OCI-LY7 (cell line): ENCODE measurements around the gene WDR87. TPM values are rescaled to one million over a fixed set of nuclear protein-coding genes. Genes with fewer than 3 reads are reported as not detected.

ENCODE experiments used
- Bru-seq: library from RNA; stranded (reverse); fragments of 400-500 nt; gene quantifications from one replicate; lab custom pipeline; 2021; lab: Mats Ljungman, UMichigan
- BruChase-seq, 2 experiments: library from RNA; stranded (reverse); fragments of 400-500 nt; gene quantifications; one replicate each; lab custom pipeline; 2021; lab: Mats Ljungman, UMichigan
- BruUV-seq: library from RNA; stranded (reverse); fragments of 400-500 nt; replicated peaks from 2 replicates; lab custom pipeline; 2021; lab: Mats Ljungman, UMichigan
- CTCF ChIA-PET: fragments of 300-600 bp; sonication (Branson Sonifier 250); formaldehyde crosslinking; loops from one replicate; lab custom pipeline; 2022; ENCODE audit warnings: antibody characterized with exemption; ENCODE audit not compliant: unreplicated experiment; lab: Charles Lee
- POLR2A ChIA-PET: fragments of 300-600 bp; sonication (Branson Sonifier 250); formaldehyde crosslinking; loops from one replicate; lab custom pipeline; 2022; ENCODE audit warnings: antibody characterized with exemption; lab: Charles Lee
- DNase-seq: peaks from one replicate; pipeline ENCODE4 v3.0.0-alpha.2; 2015; ENCODE audit warnings: low spot score
- H2AFZ ChIP-seq: fragments of 200-600 bp; sonication (generic), shearing (Covaris generic); 2 replicates; pipeline ENCODE4 v1.6.1; 2014; ENCODE audit warnings: mild to moderate bottlenecking, antibody characterized with exemption, low read length, moderate library complexity
- H3K27ac ChIP-seq: fragments of 200-600 bp; sonication (generic); 2 replicates; pipeline ENCODE4 v1.5.1; 2014; ENCODE audit warnings: mixed run types, low read depth, mild to moderate bottlenecking, moderate library complexity, low read length, inconsistent platforms; ENCODE audit not compliant: poor library complexity, severe bottlenecking
- H3K36me3 ChIP-seq: fragments of 200-600 bp; sonication (generic); 2 replicates; pipeline ENCODE4 v1.6.1; 2014; ENCODE audit warnings: mild to moderate bottlenecking, antibody characterized with exemption, low read length, moderate library complexity, mixed read lengths; ENCODE audit not compliant: insufficient read depth
- H3K4me1 ChIP-seq: fragments of 200-600 bp; sonication (generic); 2 replicates; pipeline ENCODE4 v1.5.1; 2014; ENCODE audit warnings: mild to moderate bottlenecking, low read length; ENCODE audit not compliant: insufficient read depth, poor library complexity, severe bottlenecking
- H3K4me2 ChIP-seq: fragments of 200-600 bp; sonication (generic); 2 replicates; pipeline ENCODE4 v1.6.1; 2014; ENCODE audit warnings: mild to moderate bottlenecking, low read length
- H3K4me3 ChIP-seq: fragments of 200-600 bp; sonication (generic); 2 replicates; pipeline ENCODE4 v1.5.1; 2014; ENCODE audit warnings: mild to moderate bottlenecking, low read depth, low read length; ENCODE audit not compliant: poor library complexity, severe bottlenecking
- H3K79me2 ChIP-seq: fragments of 200-600 bp; sonication (generic); 2 replicates; pipeline ENCODE4 v1.6.1; 2016; ENCODE audit warnings: low read depth, mild to moderate bottlenecking, low read length, moderate library complexity, mixed read lengths; ENCODE audit not compliant: insufficient read depth
- H3K9me2 ChIP-seq: fragments of 200-600 bp; sonication (generic); 2 replicates; pipeline ENCODE4 v1.6.1; 2016; ENCODE audit warnings: mild to moderate bottlenecking, low read length, mixed read lengths; ENCODE audit not compliant: insufficient read depth
- H3K9me3 ChIP-seq: fragments of 200-600 bp; sonication (generic); 2 replicates; pipeline ENCODE4 v1.6.1; 2014; ENCODE audit warnings: mild to moderate bottlenecking, mixed run types, low read length, mixed read lengths
- H4K20me1 ChIP-seq: fragments of 200-600 bp; sonication (generic); 2 replicates; pipeline ENCODE4 v1.6.1; 2014; ENCODE audit warnings: mild to moderate bottlenecking, antibody characterized with exemption, low read length, moderate library complexity, mixed read lengths; ENCODE audit not compliant: insufficient read depth
- EZH2phosphoT487 ChIP-seq: fragments of 200-600 bp; sonication (generic); IDR thresholded peaks from 2 replicates; pipeline ENCODE4 v1.6.1; 2018; ENCODE audit warnings: low read depth, borderline replicate concordance, mild to moderate bottlenecking, mixed run types, antibody characterized with exemption, low read length, moderate library complexity, mixed read lengths
- intact Hi-C: fragments of 100-400 bp; cut with micrococcal nuclease; formaldehyde crosslinking; loops from one replicate; pipeline ENCODE4 v1.10.0; 2022; ENCODE audit not compliant: unreplicated experiment
- long read RNA-seq: library from polyadenylated mRNA; stranded (forward); transcript quantifications from one replicate; pipeline ENCODE4 v2.0.0, GENCODE V29; 2022
- total RNA-seq, 2 experiments: library from RNA; depleted of rRNA in 1 of 2; stranded (reverse); fragments of >200 nt in 1 of 2; shearing (Covaris generic) in 1 of 2; gene quantifications; 2 replicates each; pipeline ENCODE4 v1.2.3, GENCODE V29; 2014 to 2022
- TF ChIP-seq, protein P1 (sequence below): fragments of 200-600 bp; sonication (generic); conservative IDR thresholded peaks from 2 replicates; pipeline ENCODE4 v1.5.1; 2014; ENCODE audit warnings: mild to moderate bottlenecking, antibody characterized with exemption, low read length, moderate library complexity, mixed read lengths

WDR87 gene
- 0.08 TPM in 1 of 2 replicates, not detected in the other for total RNA-seq (2014; rRNA removed; shearing (Covaris generic))
- 0.08 and 0.09 TPM in 2 replicates for total RNA-seq (2022)
- percentile 28 among the genes with signal in this experiment for Bru-seq, nascent RNA
- BruChase-seq, experiment 1, labeled RNA remaining after a 6-hour chase, result percentile 29 among the genes with signal in this experiment
- percentile 23 among the genes with signal in this experiment for BruChase-seq, experiment 2, labeled RNA remaining after a 2-hour chase
- long read RNA-seq, partial matches to known transcripts, result 0 of 1 reads
- long read RNA-seq, other reads (novel, unspliced or antisense), result 1 of 1 reads

GRCh38 chr19:37905946-37906868 is at the start of gene WDR87:
Gene WDR87 (minus strand): TSS chr19:37906594. CDS start chr19:37898239, 8,355 bp downstream.
- ChIA-PET POLR2A (interaction anchor here (0.7 to 3.8 kb wide), 16 partner anchors 11 to 468 kb away, joined by 3 to 15 read pairs (median 6); partner anchors contain the start of gene PSMD8), CTCF (interaction anchor here (0.5 to 1.5 kb wide), 4 partner anchors 21 to 319 kb away, joined by 3 to 6 read pairs (median 4); no protein-coding TSS in a partner anchor)
- TF ChIP-seq, protein P1, sequence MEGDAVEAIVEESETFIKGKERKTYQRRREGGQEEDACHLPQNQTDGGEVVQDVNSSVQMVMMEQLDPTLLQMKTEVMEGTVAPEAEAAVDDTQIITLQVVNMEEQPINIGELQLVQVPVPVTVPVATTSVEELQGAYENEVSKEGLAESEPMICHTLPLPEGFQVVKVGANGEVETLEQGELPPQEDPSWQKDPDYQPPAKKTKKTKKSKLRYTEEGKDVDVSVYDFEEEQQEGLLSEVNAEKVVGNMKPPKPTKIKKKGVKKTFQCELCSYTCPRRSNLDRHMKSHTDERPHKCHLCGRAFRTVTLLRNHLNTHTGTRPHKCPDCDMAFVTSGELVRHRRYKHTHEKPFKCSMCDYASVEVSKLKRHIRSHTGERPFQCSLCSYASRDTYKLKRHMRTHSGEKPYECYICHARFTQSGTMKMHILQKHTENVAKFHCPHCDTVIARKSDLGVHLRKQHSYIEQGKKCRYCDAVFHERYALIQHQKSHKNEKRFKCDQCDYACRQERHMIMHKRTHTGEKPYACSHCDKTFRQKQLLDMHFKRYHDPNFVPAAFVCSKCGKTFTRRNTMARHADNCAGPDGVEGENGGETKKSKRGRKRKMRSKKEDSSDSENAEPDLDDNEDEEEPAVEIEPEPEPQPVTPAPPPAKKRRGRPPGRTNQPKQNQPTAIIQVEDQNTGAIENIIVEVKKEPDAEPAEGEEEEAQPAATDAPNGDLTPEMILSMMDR, result no peak
- no peak for TF ChIP-seq EZH2phosphoT487
- Histone ChIP-seq H3K9me3 (no peaks in the 10 kb centered on the region), H4K20me1 (no peaks in the 10 kb centered on the region), H3K79me2 (peaks cover 40% of the 10 kb centered on the region), H3K27ac (peak within 1 kb of the TSS; percentile 85), H2AFZ (peak within 1 kb of the TSS; percentile 74), H3K36me3 (no peaks in the 10 kb centered on the region), H3K9me2 (no peaks in the 10 kb centered on the region), H3K4me2 (peak within 1 kb of the TSS; percentile 97), H3K4me1 (peaks cover 55% of the 10 kb centered on the region), H3K4me3 (peak within 1 kb of the TSS; percentile 96)
- peak; percentile 84 for DNase-seq
- TSS peak; percentile 68 for BruUV-seq
- intact Hi-C loops, result loop anchor here (10.0 kb wide), 1 partner anchor 239 kb away; no protein-coding TSS in a partner anchor

DNA sequence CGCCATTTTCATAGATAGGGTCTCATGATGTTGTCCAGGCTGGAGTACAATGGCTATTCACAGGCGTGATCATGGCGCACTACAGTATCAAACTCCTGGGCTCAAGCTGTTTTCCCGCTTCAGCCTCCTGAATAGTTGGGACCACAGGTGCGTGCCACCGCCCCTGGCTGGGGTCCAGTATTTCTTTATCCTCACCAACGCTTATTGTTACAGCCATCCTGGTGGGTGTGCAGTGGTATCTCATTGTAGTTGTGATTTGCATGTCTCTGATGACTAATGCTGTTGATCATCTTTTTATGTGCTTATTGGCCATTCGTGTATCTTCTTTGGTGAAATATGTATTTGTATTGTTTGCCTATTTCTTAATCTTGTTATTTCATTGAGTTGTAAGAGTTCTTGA is 49.6 kb upstream of the WDR87 start:
- no peak for DNase-seq
- ChIA-PET CTCF (no interaction called here), POLR2A (interaction anchor here (0.7 kb wide), 1 partner anchor 23 kb away, joined by 3 read pairs; no protein-coding TSS in a partner anchor)
- peaks cover 57% of the 10 kb centered on the region for H3K4me1 ChIP-seq
- H2AFZ ChIP-seq, result no peak overlapping the region
- H4K20me1 ChIP-seq, result no peaks in the 10 kb centered on the region
- intact Hi-C loops, result no loop called here
- peaks cover 65% of the 10 kb centered on the region for H3K79me2 ChIP-seq
- H3K9me3 ChIP-seq, result peaks cover 14% of the 10 kb centered on the region; the same call in 1 of the 2 replicates
- no peaks in the 10 kb centered on the region for H3K9me2 ChIP-seq
- TF ChIP-seq EZH2phosphoT487, result no peak
- TF ChIP-seq, protein P1, result no peak
- no peak overlapping the region for H3K4me2 ChIP-seq
- peaks cover 21% of the 10 kb centered on the region for H3K36me3 ChIP-seq
- no peak overlapping the region for H3K4me3 ChIP-seq
- H3K27ac ChIP-seq, result no peak overlapping the region
- no TSS peak for BruUV-seq
